H1 (cell line): ENCODE data around the gene HTR3A. TPM values are rescaled to one million over a fixed set of nuclear protein-coding genes. Genes with fewer than 3 reads are reported as not detected.

Experiments
- CTCF ChIA-PET: fragments of 300-600 bp; sonication (Branson Sonifier 250); formaldehyde crosslinking; loops from one replicate; lab custom pipeline; 2021; ENCODE audit not compliant: partially characterized antibody; lab: Charles Lee
- POLR2A ChIA-PET: fragments of 300-600 bp; sonication (Branson Sonifier 250); formaldehyde crosslinking; loops from one replicate; lab custom pipeline; 2021; ENCODE audit warnings: inconsistent platforms; ENCODE audit not compliant: partially characterized antibody; lab: Charles Lee
- DNase-seq, 2 experiments: peaks; one replicate each; pipeline versions ENCODE4 v3.0.0 to v3.0.0-alpha.2; 2010 to 2022; ENCODE audit warnings: low spot score in 2 of 2, low read depth in 1 of 2, mixed read lengths in 1 of 2
- FAIRE-seq: peaks from 2 replicates; lab custom pipeline; 2011; peaks lifted over from hg19 to GRCh38; lab: Jason Lieb, UNC
- H2AFZ ChIP-seq: 2 replicates; pipeline ENCODE4 v1.8.1; 2012; ENCODE audit warnings: low read length, inconsistent platforms
- H2AK5ac ChIP-seq: 2 replicates; pipeline ENCODE4 v1.6.1; 2013; ENCODE audit warnings: low read depth, low read length
- H2BK120ac ChIP-seq: replicated peaks from 2 replicates; pipeline ENCODE3; 2013; ENCODE audit warnings: low read depth, low read length, inconsistent platforms
- H2BK12ac ChIP-seq: 2 replicates; pipeline ENCODE4 v1.6.1; 2013; ENCODE audit warnings: low read depth, low read length
- H2BK15ac ChIP-seq: 2 replicates; pipeline ENCODE4 v1.6.1; 2013; ENCODE audit warnings: low read length
- H2BK20ac ChIP-seq: 2 replicates; pipeline ENCODE4 v1.6.1; 2013; ENCODE audit warnings: low read length
- H2BK5ac ChIP-seq: 2 replicates; pipeline ENCODE4 v1.6.1; 2013; ENCODE audit warnings: low read depth, low read length
- H3K14ac ChIP-seq: 2 replicates; pipeline ENCODE4 v1.6.1; 2013; ENCODE audit warnings: inconsistent platforms; ENCODE audit not compliant: insufficient read length
- H3K18ac ChIP-seq: 2 replicates; pipeline ENCODE4 v1.6.1; 2013; ENCODE audit warnings: low read length; ENCODE audit errors: extremely low read depth
- H3K23ac ChIP-seq: 2 replicates; pipeline ENCODE4 v1.6.1; 2013; ENCODE audit warnings: inconsistent platforms; ENCODE audit not compliant: insufficient read length
- H3K23me2 ChIP-seq: 2 replicates; pipeline ENCODE4 v1.6.1; 2013; ENCODE audit warnings: low read depth, low read length
- H3K27ac ChIP-seq: 2 replicates; pipeline ENCODE4 v1.6.1; 2011; ENCODE audit warnings: low read depth, low read length, inconsistent platforms
- H3K27me3 ChIP-seq, 4 experiments: replicated peaks in 1 of 4; 1 replicate in 1 of 4; 2 replicates in 3 of 4; pipeline versions ENCODE4 v1.6.1 to v1.8.1; 2011 to 2013; ENCODE audit warnings: low read length in 3 of 4, mild to moderate bottlenecking in 3 of 4, inconsistent platforms in 2 of 4, mixed read lengths in 2 of 4, moderate library complexity in 1 of 4; ENCODE audit not compliant: control insufficient read depth in 3 of 4, insufficient read depth in 3 of 4; ENCODE audit errors: extremely low read depth in 1 of 4
- H3K36me3 ChIP-seq, 4 experiments: 2 replicates each; pipeline versions ENCODE4 v1.6.1 to v1.8.1; 2011 to 2013; ENCODE audit warnings: mild to moderate bottlenecking in 4 of 4, low read length in 3 of 4, moderate library complexity in 2 of 4, control low read depth in 1 of 4, inconsistent platforms in 1 of 4; ENCODE audit not compliant: insufficient read depth in 4 of 4, control insufficient read depth in 2 of 4
- H3K4ac ChIP-seq: replicated peaks from 2 replicates; pipeline ENCODE3; 2013; ENCODE audit warnings: low read length, low read depth, mixed read lengths, inconsistent platforms; ENCODE audit not compliant: insufficient read length
- H3K4me1 ChIP-seq, 4 experiments: replicated peaks in 1 of 4; 1 replicate in 1 of 4; 2 replicates in 3 of 4; pipeline versions ENCODE4 v1.6.1 to v1.8.1; 2011 to 2013; ENCODE audit warnings: low read length in 3 of 4, inconsistent platforms in 2 of 4, mixed read lengths in 1 of 4; ENCODE audit not compliant: insufficient read depth in 4 of 4, control insufficient read depth in 3 of 4
- H3K4me2 ChIP-seq, 2 experiments: 2 replicates each; pipeline versions ENCODE4 v1.6.1 to v1.8.1; 2011 to 2013; ENCODE audit warnings: low read depth in 2 of 2, low read length in 2 of 2, control low read depth in 1 of 2, inconsistent platforms in 1 of 2, mild to moderate bottlenecking in 1 of 2; ENCODE audit not compliant: insufficient read depth in 1 of 2
- H3K4me3 ChIP-seq, 4 experiments: fragments of 200-600, 300-600 bp in 1 of 4; sonication (generic), shearing (Covaris generic), sonication (Bioruptor Twin) in 1 of 4; 2 replicates each; pipeline versions ENCODE4 v1.5.1 to v1.8.1; 2011 to 2016; ENCODE audit warnings: low read length in 4 of 4, low read depth in 3 of 4, control low read depth in 2 of 4, inconsistent platforms in 2 of 4, mild to moderate bottlenecking in 2 of 4, mixed read lengths in 1 of 4, moderate library complexity in 1 of 4; ENCODE audit not compliant: insufficient read depth in 2 of 4; ENCODE audit errors: extremely low read depth in 1 of 4
- H3K56ac ChIP-seq: replicated peaks from 2 replicates; pipeline ENCODE3; 2013; ENCODE audit warnings: low read depth, mild to moderate bottlenecking, mixed read lengths, low read length, inconsistent platforms; ENCODE audit not compliant: insufficient read length
- H3K79me1 ChIP-seq: 2 replicates; pipeline ENCODE4 v1.6.1; 2013; ENCODE audit warnings: low read depth, low read length, control low read depth
- H3K79me2 ChIP-seq, 2 experiments: 2 replicates each; pipeline versions ENCODE4 v1.6.1 to v1.8.1; 2012 to 2013; ENCODE audit warnings: low read length in 2 of 2, mild to moderate bottlenecking in 2 of 2, inconsistent platforms in 1 of 2; ENCODE audit not compliant: insufficient read depth in 2 of 2, control insufficient read depth in 1 of 2
- H3K9ac ChIP-seq, 4 experiments: replicated peaks in 1 of 4; 1 replicate in 1 of 4; 2 replicates in 3 of 4; pipeline versions ENCODE4 v1.6.1 to v1.8.1; 2011 to 2013; ENCODE audit warnings: low read depth in 3 of 4, low read length in 3 of 4, control low read depth in 2 of 4, mild to moderate bottlenecking in 2 of 4, moderate library complexity in 2 of 4, inconsistent platforms in 1 of 4; ENCODE audit errors: extremely low read depth in 1 of 4
- H3K9me3 ChIP-seq, 2 experiments: 2 replicates each; pipeline versions ENCODE4 v1.6.1 to v1.8.1; 2012 to 2013; ENCODE audit warnings: mild to moderate bottlenecking in 2 of 2, moderate library complexity in 2 of 2, control low read depth in 1 of 2, inconsistent platforms in 1 of 2, low read depth in 1 of 2, low read length in 1 of 2, mixed read lengths in 1 of 2; ENCODE audit not compliant: insufficient read depth in 2 of 2
- H4K20me1 ChIP-seq, 2 experiments: replicated peaks in 1 of 2; 2 replicates each; pipeline versions ENCODE3 to v1.8.1; 2011 to 2013; ENCODE audit warnings: inconsistent platforms in 2 of 2, low read length in 2 of 2, mild to moderate bottlenecking in 1 of 2; ENCODE audit not compliant: insufficient read depth in 2 of 2, control insufficient read depth in 1 of 2
- H4K5ac ChIP-seq: 2 replicates; pipeline ENCODE4 v1.6.1; 2013; ENCODE audit warnings: low read length, low read depth, mixed read lengths, inconsistent platforms; ENCODE audit not compliant: insufficient read length
- H4K8ac ChIP-seq: 2 replicates; pipeline ENCODE4 v1.8.0; 2013; ENCODE audit warnings: mild to moderate bottlenecking, moderate library complexity, low read length, inconsistent platforms; ENCODE audit not compliant: insufficient read depth; ENCODE audit errors: extremely low read depth
- H4K91ac ChIP-seq: replicated peaks from 2 replicates; pipeline ENCODE3; 2013; ENCODE audit warnings: low read length, mixed read lengths, inconsistent platforms; ENCODE audit not compliant: insufficient read length
- EGR1 ChIP-seq: IDR thresholded peaks from 2 replicates; pipeline ENCODE4 v1.6.1; 2011; ENCODE audit warnings: low read depth, low read length, borderline replicate concordance
- POU5F1 ChIP-seq: IDR thresholded peaks from 2 replicates; pipeline ENCODE4 v1.6.1; 2011; ENCODE audit warnings: low read depth, mild to moderate bottlenecking, low read length, moderate library complexity
- RFX5 ChIP-seq: IDR thresholded peaks from 2 replicates; pipeline ENCODE4 v1.6.1; 2011; ENCODE audit warnings: low read depth, low read length, improper control_type of control experiment, borderline replicate concordance
- WGBS, 2 experiments: shearing (Covaris generic) in 1 of 2; methylation state at CpG; one replicate each; pipeline versions ENCODE4 v1.1.6 to v1.1.7; 2013 to 2015; ENCODE audit warnings: low lambda C conversion rate in 2 of 2, mixed read lengths in 2 of 2, inconsistent platforms in 1 of 2, low coverage in 1 of 2, missing lambda C conversion rate in 1 of 2; ENCODE audit not compliant: insufficient replicate concordance in 2 of 2, insufficient coverage in 1 of 2, insufficient read length in 1 of 2; ENCODE audit errors: extremely low coverage in 1 of 2, missing lambda C conversion rate in 1 of 2; 5-methylcytosine and 5-hydroxymethylcytosine counted together
- polyA plus RNA-seq, 7 experiments: library from polyadenylated mRNA; depleted of rRNA in 3 of 7; stranded (reverse) in 5 of 7; unstranded in 2 of 7; fragments of >200 nt in 5 of 7; fragments of 200-250 nt in 2 of 7; gene quantifications; 1 replicate in 5 of 7; 2 replicates in 1 of 7; 4 replicates in 1 of 7; pipeline versions ENCODE4 v1.2.1 to v1.2.3, GENCODE V29; 2011 to 2013; ENCODE audit warnings: missing spikeins in 2 of 7, mixed read lengths in 2 of 7
- total RNA-seq: library from RNA; stranded (reverse); fragmentation: NEBNext Ultra II Directional; extraction: Animal tissue kit (Norgen Biotek cat#: 25700); gene quantifications from 2 replicates; pipeline ENCODE4 v1.2.1, GENCODE V29; 2021

HTR3A gene
- total and polyA plus RNA-seq, 2 of the 8 experiments (the other 6 are each of a cell fraction or from before 2014, with no cell fraction given) = 7.5 to 8.9 TPM

DNA sequence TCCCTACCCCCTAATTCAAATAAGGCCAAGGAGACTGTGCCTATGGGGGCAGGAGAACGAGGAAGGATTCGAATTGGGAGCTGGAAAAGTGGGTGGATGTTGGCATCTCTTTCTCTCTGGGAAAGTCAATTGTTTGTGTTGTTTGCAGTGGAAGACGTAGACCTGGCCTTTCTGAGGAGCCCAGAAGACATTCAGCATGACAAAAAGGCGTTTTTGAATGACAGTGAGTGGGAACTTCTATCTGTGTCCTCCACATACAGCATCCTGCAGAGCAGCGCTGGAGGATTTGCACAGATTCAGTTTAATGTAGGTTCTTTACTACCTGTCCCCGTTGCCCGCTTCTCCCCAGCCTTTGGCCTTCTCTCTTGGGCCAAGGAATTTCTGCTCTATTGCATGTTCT is 42.1 kb upstream of the HTR3A start:
- Histone ChIP-seq H3K9me3 (no peaks in the 10 kb centered on the region), H2BK12ac (no peak overlapping the region), H3K56ac (no peak overlapping the region), H3K36me3 (no peaks in the 10 kb centered on the region), H4K20me1 (no peaks in the 10 kb centered on the region), H4K5ac (no peak overlapping the region), H3K4ac (no peak overlapping the region), H2BK20ac (no peak overlapping the region), H4K91ac (no peak overlapping the region), H2BK5ac (no peak overlapping the region), H3K79me1 (no peaks in the 10 kb centered on the region), H3K14ac (no peak overlapping the region), H3K79me2 (no peaks in the 10 kb centered on the region), H2BK15ac (no peak overlapping the region), H3K4me2 (peak overlapping the region; percentile 29 to 57; a peak in 3 of 4 replicates), H4K8ac (no peak overlapping the region), H3K23me2 (no peaks in the 10 kb centered on the region), H2BK120ac (no peak overlapping the region), H3K27me3 (no peaks in the 10 kb centered on the region), H3K9ac (no peak overlapping the region), H2AK5ac (no peak overlapping the region), H3K4me3 (peak overlapping the region in 1 of 4 experiments; percentile 2; a peak in 1 of 8 replicates), H3K4me1 (peaks cover 0 to 17% (median 5%) of the 10 kb centered on the region in 4 experiments; a peak in 3 of 7 replicates), H2AFZ (no peak overlapping the region), H3K27ac (no peak overlapping the region), H3K18ac (no peak overlapping the region; the same call in 1 of the 2 replicates), H3K23ac (no peak overlapping the region)
- FAIRE-seq = peak; percentile 82
- POLR2A ChIA-PET = no interaction called here
- CTCF ChIA-PET = interaction anchor here (0.7 to 1.5 kb wide), 5 partner anchors 36 to 160 kb away, joined by 3 to 5 read pairs (median 3); no protein-coding TSS in a partner anchor
- no peak for DNase-seq
- WGBS, 2 experiments = 53% methylated on average over 7 of the region's 7 CpGs; no CpG with 5 or more reads in 1 of the 2 experiments
- TF ChIP-seq EGR1 (no peak), POU5F1 (peak; percentile 56; the same call in 1 of the 2 replicates), RFX5 (no peak)
